Coronary artery (tissue), 2 donors: ENCODE data around the gene PDCD6IP.
"Not testable (repeated sequence)": the region's sequence is repeated elsewhere in the genome, so short reads cannot be mapped to it uniquely, and the experiment has no call there.

Experiments used
- DNase-seq: peaks from one replicate; pipeline ENCODE4 v3.0.0-alpha.2; 2017; ENCODE audit warnings: low spot score
- H3K27ac ChIP-seq, 2 donors: fragments of 200-600 bp; sonication (generic); one replicate each; pipeline ENCODE4 v1.5.1; 2016 to 2019
- H3K4me3 ChIP-seq: fragments of 200-600 bp; sonication (generic); 2 replicates; pipeline ENCODE4 v1.5.1; 2016; ENCODE audit warnings: mild to moderate bottlenecking, moderate library complexity
- CTCF ChIP-seq: fragments of 200-600 bp; sonication (generic); IDR thresholded peaks from one replicate; pipeline ENCODE4 v1.5.1; 2019; ENCODE audit warnings: antibody characterized with exemption

PDCD6IP gene

GRCh38 chr3:33798418-33799201 is at the start of gene PDCD6IP:
Gene PDCD6IP (plus strand): TSS chr3:33798630. CDS start chr3:33798729, 99 bp downstream.
- TF ChIP-seq CTCF: no peak
- Histone ChIP-seq H3K27ac (peak within 1 kb of the TSS; percentile 96), H3K4me3 (peak within 1 kb of the TSS; percentile 91)
- DNase-seq: peak; percentile 94

DNA sequence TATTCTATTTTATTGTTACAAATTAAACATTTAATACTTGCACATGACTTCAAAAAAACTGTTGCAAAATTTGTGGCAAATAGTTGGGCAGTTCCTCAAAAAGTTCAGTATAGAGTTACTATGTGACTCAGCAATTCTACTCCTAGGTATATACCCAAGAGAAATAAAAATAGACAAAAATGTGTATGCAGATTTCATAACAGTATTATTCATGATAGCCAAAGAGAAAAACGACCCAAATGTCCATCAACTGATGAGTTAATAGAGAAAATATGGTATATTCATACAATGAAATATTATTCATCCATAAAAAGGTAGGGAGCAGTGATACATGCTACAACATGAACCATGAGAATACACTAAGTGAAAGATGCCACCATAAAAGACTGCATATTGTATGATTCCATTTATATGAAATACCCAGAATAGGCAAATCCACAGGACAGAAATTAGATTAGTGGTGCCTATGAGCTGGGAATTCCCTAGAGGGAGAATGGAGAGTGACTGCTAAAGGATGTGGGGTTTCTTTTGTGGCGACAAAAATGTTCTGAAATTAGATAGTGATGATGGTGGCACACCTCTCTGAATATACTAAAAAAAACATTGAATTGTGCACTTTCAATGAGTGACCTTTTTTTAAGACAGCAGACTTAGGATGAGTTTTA is 48.8 kb upstream of the PDCD6IP start:
- TF ChIP-seq CTCF: no peak
- Histone ChIP-seq H3K27ac (no peak overlapping the region), H3K4me3 (no peak overlapping the region)
- DNase-seq: no peak

- DNase-seq: no peak
- TF ChIP-seq CTCF: no peak
- no peak overlapping the region for H3K4me3 ChIP-seq
These were observed 48.2 kb upstream of the PDCD6IP start for GRCh38 chr3:33750211-33750548.

DNA sequence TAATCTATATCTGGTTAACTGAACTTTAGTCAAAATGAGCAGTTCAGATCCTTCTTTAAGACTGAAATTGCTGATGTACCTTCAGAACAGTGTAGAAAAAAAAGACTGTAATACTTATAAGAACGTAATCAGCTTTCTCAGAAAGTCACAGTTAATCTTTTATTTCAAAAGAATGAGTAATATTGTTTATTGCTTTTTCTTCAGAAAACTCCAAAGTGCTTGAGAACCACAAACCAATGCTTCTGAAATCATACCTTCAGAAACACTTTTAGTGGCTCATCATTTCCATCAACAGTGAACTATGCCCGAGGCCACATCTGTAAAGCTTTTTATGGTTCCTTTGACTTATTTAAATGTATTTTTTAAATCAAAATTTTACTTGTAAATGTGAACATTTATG is 47.1 kb upstream of the PDCD6IP start:
- Histone ChIP-seq H3K27ac (no peak overlapping the region), H3K4me3 (no peak overlapping the region)
- DNase-seq: no peak
- no peak for TF ChIP-seq CTCF

More at GRCh38 chr3:33750211-33750548, 48.2 kb upstream of the PDCD6IP start:
- H3K27ac ChIP-seq: no peak overlapping the region

DNA sequence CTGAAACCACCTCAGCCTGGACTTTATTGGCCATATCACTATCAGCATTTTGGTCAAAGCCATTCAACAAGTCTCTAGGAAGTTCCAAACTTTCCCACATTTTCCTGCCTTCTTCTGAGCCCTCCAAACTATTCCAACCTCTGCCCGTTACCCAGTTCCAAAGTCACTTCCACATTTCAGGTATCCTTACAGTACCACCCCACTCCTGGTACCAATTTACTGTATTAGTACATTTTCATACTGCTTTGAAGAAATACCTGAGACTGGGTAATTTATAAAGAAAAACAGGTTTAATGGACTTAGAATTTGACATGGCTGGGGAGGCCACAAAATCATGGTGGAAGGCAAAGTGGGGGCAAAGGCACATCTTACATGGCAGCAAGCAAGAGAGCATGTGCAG is 44.0 kb upstream of the PDCD6IP start:
- H3K27ac ChIP-seq, DNase-seq, H3K4me3 ChIP-seq: not testable (repeated sequence)

DNA sequence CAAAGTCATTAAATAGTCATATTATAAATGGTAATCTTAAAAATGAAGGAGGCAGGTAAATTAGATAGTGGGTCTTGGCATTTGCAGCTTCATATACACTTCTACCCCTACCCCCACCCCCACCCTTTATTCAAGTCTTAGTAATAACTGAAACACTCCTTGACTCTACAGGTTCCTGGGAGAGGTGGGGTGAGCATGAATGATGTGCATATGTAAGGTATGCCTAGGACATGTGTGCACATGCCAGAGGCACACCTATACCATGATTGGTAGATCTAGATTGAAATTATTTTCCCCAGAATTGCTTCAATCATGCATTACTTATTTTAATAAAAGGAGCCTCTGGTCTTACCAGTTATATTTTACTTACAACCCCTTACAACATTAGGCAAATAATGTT is 40.1 kb upstream of the PDCD6IP start:
- DNase-seq: no peak

GRCh38 chr3:33758864-33759263 is 39.6 kb upstream of the PDCD6IP start:
- H3K4me3 ChIP-seq: no peak overlapping the region
- no peak for DNase-seq
- no peak overlapping the region for H3K27ac ChIP-seq
- no peak for TF ChIP-seq CTCF

More for the DNA sequence above, 40.1 kb upstream of the PDCD6IP start:
- no peak overlapping the region for H3K4me3 ChIP-seq
- H3K27ac ChIP-seq: no peak overlapping the region
- no peak for TF ChIP-seq CTCF
